HK-2 (cell line): ENCODE results near the gene VSX2.

Experiments
- DNase-seq: peaks from one replicate; pipeline ENCODE4 v3.0.0-alpha.2; 2018; ENCODE audit not compliant: unreplicated experiment

The VSX2 gene

GRCh38 chr14:74302152-74302628 is 62.9 kb downstream of the VSX2 start:
- DNase-seq: no peak

- peak; percentile 94 for DNase-seq
These were observed 63.7 kb downstream of the VSX2 start, which contains the start of gene ABCD4 for GRCh38 chr14:74302634-74303569. TSS of gene ABCD4 (minus strand) at chr14:74302934. CDS start at chr14:74302912, 22 bp downstream.

GRCh38 chr14:74308695-74309094 is 69.4 kb downstream of the VSX2 start:
- no peak for DNase-seq

- DNase-seq: no peak
These were observed 70.1 kb downstream of the VSX2 start for GRCh38 chr14:74309125-74310022.

- DNase-seq: no peak
These were observed 72.9 kb downstream of the VSX2 start for GRCh38 chr14:74312161-74312560.
